GM13976 (cell line): ENCODE measurements around the gene TOB1.
"Not testable (repeated sequence)": the region's sequence is repeated elsewhere in the genome, so short reads cannot be mapped to it uniquely, and the experiment has no call there.

Experiments used
- DNase-seq: peaks from one replicate; pipeline ENCODE4 v3.0.0; 2012; ENCODE audit warnings: low spot score
- in situ Hi-C: fragments of 300-500 bp; cut with MboI; formaldehyde crosslinking; loops from one replicate; pipeline ENCODE4 v1.12.0; 2022; ENCODE audit warnings: low sequenced_read_pairs, mixed read lengths, inconsistent platforms; ENCODE audit not compliant: unreplicated experiment
- TF ChIP-seq, protein P1 (sequence below): IDR thresholded peaks from 2 replicates; pipeline ENCODE4 v1.5.1; 2012; ENCODE audit warnings: borderline replicate concordance, mild to moderate bottlenecking; ENCODE audit not compliant: insufficient read depth; ENCODE audit errors: extremely low read depth, missing control alignments, control extremely low read depth

Gene TOB1

GRCh38 chr17:50879086-50879485 is 12.9 kb upstream of the TOB1 start:
- in situ Hi-C loops: no loop called here
- TF ChIP-seq, protein P1, sequence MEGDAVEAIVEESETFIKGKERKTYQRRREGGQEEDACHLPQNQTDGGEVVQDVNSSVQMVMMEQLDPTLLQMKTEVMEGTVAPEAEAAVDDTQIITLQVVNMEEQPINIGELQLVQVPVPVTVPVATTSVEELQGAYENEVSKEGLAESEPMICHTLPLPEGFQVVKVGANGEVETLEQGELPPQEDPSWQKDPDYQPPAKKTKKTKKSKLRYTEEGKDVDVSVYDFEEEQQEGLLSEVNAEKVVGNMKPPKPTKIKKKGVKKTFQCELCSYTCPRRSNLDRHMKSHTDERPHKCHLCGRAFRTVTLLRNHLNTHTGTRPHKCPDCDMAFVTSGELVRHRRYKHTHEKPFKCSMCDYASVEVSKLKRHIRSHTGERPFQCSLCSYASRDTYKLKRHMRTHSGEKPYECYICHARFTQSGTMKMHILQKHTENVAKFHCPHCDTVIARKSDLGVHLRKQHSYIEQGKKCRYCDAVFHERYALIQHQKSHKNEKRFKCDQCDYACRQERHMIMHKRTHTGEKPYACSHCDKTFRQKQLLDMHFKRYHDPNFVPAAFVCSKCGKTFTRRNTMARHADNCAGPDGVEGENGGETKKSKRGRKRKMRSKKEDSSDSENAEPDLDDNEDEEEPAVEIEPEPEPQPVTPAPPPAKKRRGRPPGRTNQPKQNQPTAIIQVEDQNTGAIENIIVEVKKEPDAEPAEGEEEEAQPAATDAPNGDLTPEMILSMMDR: no peak
- no peak for DNase-seq

DNA sequence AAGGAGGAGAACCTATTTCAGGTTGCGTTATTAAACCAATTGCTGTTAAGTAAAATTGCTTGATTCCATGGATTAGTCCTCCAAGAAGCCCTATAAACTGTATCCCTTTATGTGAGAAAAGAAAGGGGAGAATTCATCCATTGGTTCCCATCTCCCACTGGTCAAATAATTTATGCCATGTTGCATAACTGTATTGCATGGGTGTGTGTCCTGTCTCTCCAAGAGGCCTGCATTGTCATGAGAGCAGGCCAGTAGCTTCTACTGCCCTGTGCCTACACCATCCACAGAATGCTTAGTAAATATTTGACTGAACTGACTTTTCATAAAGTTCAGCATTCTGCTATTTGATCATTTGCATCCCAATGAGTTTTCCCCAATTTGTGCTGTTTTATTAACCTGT is 11.7 kb upstream of the TOB1 start:
- in situ Hi-C loops: no loop called here
- no peak for DNase-seq
- TF ChIP-seq, protein P1: no peak

- in situ Hi-C loops, DNase-seq: not testable (repeated sequence)
These were observed 10.9 kb upstream of the TOB1 start for GRCh38 chr17:50877042-50877441.

DNA sequence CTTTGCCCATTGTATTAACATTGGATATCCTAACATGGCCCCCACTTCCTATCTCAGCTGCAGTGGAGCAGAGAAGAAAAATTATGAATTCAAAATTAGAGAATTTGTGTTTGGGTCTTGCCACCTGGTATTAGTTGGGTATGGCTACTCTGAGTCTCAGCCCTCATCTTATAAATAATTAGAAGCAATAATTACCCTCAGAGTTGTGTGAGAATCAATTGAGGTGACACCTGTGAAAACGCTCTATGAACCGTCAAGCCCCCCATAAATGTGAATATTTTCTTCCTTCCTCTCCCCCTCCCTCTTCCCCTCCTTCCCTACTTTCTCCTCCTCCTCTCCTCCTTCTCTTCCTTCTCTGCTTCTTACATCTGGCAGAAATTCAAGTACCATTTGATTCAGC is 8.9 kb upstream of the TOB1 start:
- TF ChIP-seq, protein P1: no peak
- DNase-seq: no peak
- in situ Hi-C loops: no loop called here

- in situ Hi-C loops: no loop called here
- TF ChIP-seq, protein P1: no peak
- DNase-seq: no peak
These were observed 6.7 kb upstream of the TOB1 start for GRCh38 chr17:50872710-50873424.

DNA sequence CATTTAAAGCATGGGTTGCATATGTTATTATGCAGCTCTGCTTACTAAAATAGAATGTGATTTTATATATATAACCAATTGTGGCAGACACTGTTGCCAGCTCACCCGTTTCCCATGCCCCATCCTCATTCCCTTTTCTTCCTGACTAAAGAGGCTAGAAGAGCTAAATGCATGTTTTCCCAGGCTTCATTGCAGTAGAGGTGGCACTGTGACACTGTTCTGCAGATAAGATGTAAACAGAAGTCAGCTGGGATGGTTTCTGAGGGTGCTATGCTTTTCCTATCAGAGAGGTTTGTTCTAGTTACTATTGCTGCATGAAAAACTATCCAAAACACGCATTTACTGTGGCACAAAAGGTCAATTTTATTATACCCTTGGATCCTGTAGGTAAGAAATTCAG is 5.7 kb upstream of the TOB1 start:
- DNase-seq: no peak
- in situ Hi-C loops: no loop called here

GRCh38 chr17:50871364-50871763 is 5.2 kb upstream of the TOB1 start:
- TF ChIP-seq, protein P1: no peak
- in situ Hi-C loops: no loop called here
- DNase-seq: no peak

More for the DNA sequence above, 5.7 kb upstream of the TOB1 start:
- TF ChIP-seq, protein P1: no peak
